ENCODE measurements around the gene SP8.

GRCh38 chr7:20797042-20797461, 10.4 kb upstream of the SP8 start:
- no peak for TF ChIP-seq CTCF (conservative IDR thresholded peaks at IDR 0.05)
- no peak for TF ChIP-seq EZH2 (IDR thresholded peaks at IDR 0.05; ENCODE audit: low read depth)

All from PC-9 (cell line).